ENCODE measurements around the gene ASB8.

DNA sequence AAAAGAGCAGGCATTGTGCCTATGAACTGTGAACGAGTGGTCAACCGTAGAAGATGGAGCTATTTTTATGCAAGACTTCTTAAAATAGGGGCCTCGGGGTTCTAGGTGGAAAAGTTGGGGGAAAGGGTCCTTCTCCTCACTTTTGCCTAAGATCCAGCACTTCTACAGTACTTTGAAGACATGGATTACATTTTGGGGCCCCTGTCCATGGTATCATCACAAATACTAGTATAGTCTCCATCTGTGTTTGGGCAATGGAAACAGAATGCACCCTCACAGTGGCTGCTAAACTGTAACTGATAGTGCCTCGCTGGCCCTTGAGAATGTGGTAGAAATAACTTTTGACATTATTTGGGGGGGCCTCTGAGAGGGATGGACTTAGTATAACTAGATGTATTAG lies 20.7 kb upstream of the ASB8 start:
- TF ChIP-seq, protein P1, sequence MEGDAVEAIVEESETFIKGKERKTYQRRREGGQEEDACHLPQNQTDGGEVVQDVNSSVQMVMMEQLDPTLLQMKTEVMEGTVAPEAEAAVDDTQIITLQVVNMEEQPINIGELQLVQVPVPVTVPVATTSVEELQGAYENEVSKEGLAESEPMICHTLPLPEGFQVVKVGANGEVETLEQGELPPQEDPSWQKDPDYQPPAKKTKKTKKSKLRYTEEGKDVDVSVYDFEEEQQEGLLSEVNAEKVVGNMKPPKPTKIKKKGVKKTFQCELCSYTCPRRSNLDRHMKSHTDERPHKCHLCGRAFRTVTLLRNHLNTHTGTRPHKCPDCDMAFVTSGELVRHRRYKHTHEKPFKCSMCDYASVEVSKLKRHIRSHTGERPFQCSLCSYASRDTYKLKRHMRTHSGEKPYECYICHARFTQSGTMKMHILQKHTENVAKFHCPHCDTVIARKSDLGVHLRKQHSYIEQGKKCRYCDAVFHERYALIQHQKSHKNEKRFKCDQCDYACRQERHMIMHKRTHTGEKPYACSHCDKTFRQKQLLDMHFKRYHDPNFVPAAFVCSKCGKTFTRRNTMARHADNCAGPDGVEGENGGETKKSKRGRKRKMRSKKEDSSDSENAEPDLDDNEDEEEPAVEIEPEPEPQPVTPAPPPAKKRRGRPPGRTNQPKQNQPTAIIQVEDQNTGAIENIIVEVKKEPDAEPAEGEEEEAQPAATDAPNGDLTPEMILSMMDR (IDR thresholded peaks at IDR 0.05 in 8 of 11, conservative IDR thresholded peaks at IDR 0.05 in 3 of 11): no peak
- TF ChIP-seq POLR2A (IDR thresholded peaks at IDR 0.05): no peak

All from spleen (tissue), 7 donors.